HG03565 (cell line): ENCODE measurements around the gene TMC2.

ENCODE experiments used
- ATAC-seq: cut with Tn5 transposase; IDR thresholded peaks from one replicate; pipeline ENCODE4 v1.9.1; 2021; ENCODE audit warnings: mild to moderate bottlenecking, moderate library complexity; ENCODE audit not compliant: unreplicated experiment

TMC2 gene

DNA sequence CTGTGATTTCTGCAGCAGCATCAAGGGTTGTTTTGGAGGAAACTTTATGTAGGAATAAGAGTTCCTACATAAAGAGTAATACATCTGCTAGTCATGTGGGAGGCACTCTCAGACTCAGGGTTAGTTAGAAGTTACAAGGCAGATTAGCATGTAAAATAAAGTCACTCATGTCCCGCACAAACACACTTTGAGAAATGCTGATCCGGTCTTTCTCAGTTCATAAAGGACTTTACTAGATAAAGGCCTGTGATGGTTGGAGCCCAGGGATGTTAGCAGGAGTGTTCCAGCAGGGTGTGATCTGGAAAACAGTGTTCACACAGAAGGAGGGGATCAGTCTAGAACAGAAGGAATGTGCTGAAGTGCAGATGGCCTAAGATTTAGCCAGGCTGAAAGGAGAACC lies 83.0 kb downstream of the TMC2 start:
- ATAC-seq: no peak

GRCh38 chr20:2619961-2620595 lies 83.7 kb downstream of the TMC2 start:
- ATAC-seq: no peak

DNA sequence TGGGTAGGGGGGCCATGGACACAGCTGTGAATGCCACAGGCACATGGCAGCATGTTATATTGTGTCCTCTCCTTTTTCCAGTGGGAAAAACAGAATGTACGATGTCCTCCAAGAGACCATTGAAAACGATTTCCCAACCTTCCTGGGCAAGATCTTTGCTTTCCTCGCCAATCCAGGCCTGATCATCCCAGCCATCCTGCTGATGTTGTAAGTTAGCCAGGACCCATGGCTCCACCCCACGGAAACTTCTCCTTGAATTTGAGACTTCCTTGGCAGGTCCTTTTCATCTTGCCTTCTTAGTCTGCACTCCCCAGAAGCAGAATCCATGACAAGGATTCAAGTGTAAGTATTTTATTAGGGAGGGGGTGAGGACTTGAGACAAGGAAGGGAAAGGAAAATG lies 87.8 kb downstream of the TMC2 start:
- ATAC-seq: no peak

- ATAC-seq: no peak
Measured at GRCh38 chr20:2625062-2625461, 88.7 kb downstream of the TMC2 start.

- no peak for ATAC-seq
Measured at GRCh38 chr20:2626853-2627541, 90.6 kb downstream of the TMC2 start.

DNA sequence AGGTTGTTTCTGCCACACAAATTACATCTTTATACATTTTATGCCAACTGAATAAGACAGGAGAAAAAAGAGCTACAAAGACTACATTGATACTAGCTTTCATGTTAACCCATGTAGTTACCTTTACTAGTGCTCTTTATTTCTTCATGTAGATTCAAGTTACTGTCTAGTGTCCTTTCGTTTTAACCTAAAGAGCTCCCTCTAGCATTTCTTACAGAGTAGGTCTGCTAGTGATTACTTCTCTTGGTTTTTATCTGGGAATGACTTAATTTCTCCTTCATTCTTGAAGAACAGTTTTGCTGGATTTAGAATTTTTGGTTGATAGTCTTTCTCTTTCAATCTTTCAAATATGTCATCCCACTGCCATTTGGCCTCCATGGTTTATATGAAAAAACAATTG lies 94.9 kb downstream of the TMC2 start:
- no peak for ATAC-seq

DNA sequence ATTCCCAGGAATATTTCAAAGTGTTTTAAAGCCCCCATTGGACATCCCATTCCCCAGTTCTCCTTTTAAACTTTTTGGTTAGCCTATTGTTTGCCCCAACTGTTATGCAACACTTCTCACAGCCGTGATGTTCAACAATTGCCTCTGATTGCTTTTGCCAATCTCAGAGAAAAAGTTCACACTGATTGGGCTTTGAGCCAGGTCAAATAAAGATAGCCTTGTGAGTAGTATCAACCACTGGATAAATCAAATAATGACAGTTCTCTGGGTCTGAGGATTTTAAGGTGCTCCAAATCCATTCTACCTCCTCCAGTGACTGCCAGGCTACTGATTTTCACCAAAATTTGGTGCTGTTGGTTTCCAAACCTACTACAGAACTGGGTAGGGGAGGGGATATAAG lies 97.0 kb downstream of the TMC2 start:
- no peak for ATAC-seq

GRCh38 chr20:2637246-2637645 lies 100.9 kb downstream of the TMC2 start:
- ATAC-seq: no peak

DNA sequence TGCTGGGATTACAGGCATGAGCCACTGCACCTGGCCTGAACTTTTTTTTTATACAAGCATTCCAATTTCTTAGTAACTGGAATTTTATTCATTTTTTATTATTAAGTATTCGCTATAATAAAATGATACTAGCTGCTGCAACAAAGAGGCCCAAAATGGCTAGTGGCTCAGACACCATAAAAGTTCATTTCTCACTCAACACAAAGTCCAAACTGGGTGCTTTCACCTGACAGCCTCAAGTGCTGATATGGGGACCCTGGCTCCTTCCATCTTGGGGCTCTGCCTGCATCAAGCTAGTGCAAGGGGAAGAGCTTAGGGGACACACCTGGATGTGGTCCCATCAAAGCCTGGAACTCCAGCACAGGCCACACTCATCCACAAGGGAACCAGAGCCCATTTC lies 103.9 kb downstream of the TMC2 start:
- no peak for ATAC-seq

DNA sequence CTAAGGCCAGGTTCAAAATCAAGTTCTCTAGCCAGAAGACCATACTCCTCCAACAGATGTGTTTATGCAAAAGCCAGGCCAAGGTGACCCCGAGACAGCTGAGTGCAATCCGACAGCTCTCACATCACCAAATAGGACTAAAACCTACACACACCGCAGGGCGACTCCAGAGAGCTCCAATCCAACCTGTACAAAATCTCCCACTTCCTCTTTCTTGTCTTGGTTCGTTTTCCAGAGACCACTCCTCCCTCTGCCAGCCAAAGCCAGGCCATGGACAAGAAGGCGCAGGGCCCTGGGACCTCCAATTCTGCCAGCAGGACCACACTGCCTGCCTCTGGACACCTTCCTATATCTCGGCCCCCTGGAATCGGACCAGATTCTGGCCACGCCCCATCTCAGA lies 104.5 kb downstream of the TMC2 start:
- ATAC-seq: no peak

- no peak for ATAC-seq
Measured at GRCh38 chr20:2643708-2644107, 107.3 kb downstream of the TMC2 start.

DNA sequence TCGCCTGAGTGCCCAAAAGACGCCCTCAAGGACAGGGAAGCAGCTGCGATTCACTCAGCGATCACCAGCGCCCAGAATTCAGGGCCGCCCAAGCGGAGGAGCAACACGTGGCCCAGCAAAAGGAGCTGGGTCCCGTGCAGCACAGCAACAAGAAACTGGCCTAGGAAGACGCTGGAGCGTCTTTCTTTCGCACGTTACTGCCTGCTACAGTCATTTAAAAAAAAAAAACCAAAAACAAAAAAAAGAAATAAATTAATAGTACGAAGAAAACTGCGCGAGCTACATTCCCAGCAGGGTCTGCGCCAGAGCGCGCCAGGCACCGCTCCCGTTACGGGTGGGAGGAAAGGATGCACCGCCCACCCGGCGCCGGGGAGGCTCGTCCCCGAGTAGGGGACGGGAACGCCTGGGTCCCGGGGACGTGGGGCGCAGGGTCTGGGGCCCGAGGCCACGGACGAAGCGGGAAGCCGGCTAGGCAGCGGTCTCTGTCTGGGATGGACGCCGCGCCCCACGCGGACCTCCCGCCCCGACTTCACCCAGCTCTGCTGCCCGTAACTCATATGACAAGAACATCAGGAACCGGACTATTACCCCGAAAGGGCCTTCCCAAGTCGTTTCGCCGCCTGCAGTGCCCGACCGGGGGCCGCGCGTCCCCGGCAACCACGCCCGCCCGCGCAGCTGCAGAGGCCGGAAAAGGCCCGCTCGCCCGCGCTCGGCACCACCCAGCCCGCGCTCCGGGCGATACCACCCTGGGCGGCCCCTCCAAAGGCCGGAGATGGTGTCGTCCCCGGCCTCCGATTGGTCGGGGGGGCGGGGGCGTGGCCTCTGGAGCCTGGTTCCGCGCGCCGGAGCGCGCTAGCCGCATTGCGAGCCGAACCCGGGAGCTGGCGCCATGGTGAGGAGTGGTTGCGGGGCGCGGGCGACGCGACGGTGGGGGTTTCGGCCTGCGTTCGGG lies 115.7 kb downstream of the TMC2 start, which contains the start of gene NOP56:
Gene NOP56 (plus strand): TSS at position 861 of the 952 bp plus-strand sequence. CDS start 29 bp downstream, at position 890.
- ATAC-seq: peak; percentile 76

DNA sequence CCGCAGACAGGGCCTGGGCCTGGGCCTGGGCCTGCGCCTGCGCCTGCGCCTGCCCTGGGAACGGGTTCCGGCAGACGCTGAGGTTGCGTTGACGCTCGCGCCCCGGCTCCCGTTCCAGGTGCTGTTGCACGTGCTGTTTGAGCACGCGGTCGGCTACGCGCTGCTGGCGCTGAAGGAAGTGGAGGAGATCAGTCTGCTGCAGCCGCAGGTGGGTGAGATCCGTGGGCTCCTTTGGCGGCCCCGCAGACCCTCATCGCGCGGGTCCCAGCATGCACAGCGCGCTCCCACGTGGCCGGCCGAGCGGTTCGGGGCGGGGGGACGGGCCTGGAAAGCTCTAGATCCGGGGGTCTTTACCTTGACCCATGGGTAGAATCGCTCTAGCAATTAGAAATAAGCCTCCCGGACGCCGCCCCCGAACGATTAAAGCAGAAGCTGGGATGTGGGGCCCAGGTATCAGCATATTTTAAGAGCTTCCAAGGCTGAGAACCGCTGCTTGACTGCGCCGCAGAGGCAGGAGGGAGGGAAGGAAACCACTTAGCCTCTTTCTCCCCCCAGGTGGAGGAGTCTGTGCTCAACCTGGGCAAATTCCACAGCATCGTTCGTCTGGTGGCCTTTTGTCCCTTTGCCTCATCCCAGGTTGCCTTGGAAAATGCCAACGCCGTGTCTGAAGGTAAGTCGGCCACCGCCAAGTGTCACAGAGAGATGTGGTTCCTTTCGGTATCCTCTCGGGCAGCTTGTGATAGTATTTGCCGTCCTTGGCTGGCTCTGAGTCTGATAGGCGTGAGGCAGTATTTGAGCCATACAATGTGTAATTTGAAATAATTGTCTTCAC lies 116.6 kb downstream of the TMC2 start:
- peak; percentile 18 for ATAC-seq

DNA sequence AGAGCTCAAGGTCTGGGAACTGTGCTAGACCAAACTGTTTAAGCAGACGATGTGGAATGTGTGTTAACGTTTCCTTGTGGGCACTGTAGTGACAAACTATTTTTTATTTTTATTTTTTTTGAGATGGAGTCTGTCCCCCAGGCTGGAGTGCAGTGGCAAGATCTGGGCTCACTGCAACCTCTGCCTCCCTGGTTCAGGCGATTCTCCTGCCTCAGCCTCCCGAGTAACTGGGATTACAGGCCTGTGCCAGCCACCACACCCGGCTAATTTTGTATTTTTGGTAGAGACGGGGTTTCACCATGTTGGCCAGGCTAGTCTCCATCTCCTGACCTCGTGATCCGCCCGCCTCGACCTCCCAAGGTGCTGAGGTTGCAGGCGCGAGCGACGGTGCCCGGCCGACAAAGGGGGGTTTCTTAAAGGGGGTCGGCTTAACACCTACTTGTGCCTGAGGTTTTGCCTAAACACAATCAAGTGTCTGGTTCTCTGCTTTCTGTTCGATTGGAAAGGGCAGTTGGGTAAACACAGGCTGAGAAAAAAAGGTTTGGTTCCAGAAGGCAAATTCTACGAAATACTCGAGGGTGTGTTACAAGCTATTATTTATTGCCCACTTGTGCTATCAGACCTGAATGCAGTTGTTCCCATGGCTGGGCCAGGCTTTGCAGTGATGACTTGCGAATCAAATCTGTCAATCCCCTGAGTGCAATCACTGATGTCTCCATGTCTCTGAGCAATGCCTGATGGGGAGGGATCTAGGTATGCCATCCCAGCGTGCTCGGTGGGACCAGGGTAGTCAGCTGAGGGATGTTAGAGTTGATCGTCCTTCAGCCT lies 117.4 kb downstream of the TMC2 start:
- ATAC-seq: no peak

- no peak for ATAC-seq
Measured at GRCh38 chr20:2654384-2654822, 118.0 kb downstream of the TMC2 start.

DNA sequence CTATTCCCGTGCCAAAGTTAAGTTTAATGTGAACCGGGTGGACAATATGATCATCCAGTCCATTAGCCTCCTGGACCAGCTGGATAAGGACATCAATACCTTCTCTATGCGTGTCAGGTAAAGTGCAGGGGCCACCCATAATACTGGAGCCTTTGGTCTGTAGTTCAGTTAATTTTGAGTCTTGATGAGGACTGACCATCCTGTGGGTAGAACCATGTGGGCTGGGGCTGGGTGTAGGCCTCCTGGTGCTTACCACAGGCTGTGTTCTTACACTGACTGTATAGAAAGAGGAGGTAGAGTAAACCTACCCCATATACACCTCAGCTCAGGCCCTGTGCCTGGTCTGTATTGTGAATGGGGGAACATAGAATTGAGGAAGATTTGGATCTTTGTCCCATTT lies 118.5 kb downstream of the TMC2 start:
- ATAC-seq: no peak

DNA sequence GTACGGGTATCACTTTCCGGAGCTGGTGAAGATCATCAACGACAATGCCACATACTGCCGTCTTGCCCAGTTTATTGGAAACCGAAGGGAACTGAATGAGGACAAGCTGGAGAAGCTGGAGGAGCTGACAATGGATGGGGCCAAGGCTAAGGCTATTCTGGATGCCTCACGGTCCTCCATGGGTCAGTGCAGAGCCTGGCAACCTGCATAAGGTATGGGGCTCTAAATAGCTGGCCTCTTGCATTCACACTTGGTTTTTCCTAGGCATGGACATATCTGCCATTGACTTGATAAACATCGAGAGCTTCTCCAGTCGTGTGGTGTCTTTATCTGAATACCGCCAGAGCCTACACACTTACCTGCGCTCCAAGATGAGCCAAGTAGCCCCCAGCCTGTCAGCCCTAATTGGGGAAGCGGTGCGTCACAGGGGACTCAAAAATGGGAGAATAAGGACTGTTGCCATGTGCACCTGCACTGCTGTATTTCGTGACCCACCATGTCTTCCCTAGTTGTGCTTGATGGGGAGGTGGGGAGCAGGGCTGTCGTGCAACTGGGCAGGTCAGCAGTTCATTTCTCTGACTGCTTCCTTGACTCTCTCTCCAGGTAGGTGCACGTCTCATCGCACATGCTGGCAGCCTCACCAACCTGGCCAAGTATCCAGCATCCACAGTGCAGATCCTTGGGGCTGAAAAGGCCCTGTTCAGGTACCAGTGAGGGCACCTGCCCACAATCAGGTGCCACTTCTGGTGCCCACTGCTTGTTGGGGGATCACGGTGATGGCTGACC lies 119.2 kb downstream of the TMC2 start:
- ATAC-seq: no peak

GRCh38 chr20:2656471-2657117 lies 120.2 kb downstream of the TMC2 start:
- no peak for ATAC-seq
